Measurements from ENCODE around the gene CCL14. TPM values are rescaled to one million over a fixed set of nuclear protein-coding genes. Genes with fewer than 3 reads are reported as not detected.

Gene CCL14
- polyA plus RNA-seq, 1 donor (not counting 4 experiments of a cell fraction or from before 2014, with no cell fraction given), result not detected

DNA sequence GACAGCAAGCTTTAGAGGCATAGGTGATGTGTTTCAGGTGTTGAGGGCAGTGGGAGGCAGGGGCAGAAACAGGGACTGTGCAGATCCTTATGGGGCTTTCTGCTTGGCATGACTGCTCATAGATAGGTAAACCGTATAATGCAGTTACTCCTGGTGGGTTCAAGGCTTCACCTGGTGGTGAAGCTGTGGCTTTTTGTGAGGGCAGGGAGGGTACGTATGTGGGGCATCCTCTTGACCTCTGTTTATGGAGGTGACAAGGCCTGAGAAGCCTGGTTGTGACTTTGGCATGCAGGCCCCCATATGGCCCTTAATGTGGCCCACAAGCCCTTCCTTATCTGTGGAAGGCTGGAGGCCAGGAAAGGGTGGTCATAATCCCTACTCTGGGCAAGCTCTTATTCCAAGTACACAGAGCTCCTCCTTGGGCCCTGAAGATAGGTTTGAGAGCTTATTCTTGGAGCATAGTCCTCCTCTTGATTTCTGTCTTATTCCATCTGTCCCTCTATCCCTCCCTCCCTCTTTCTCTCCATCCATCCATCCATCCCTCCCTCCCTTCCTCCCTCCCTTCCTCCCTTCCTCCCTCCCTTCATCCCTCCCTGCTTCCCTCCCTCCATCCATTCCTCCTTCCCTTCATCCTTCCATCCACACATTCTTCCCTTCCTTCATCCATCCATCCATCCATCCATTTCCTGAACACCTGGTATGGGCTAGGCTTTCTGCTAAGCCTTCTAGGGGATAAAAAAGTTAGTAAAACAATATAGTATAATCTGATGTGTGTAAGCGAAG lies 3.9 kb downstream of the CCL14 start:
- H3K79me2 ChIP-seq (ENCODE audit: control insufficient read depth, insufficient read depth, low read length), result no peaks in the 10 kb centered on the region
- peaks cover 9% of the 10 kb centered on the region for H3K27me3 ChIP-seq (ENCODE audit: control insufficient read depth, extremely low read depth, insufficient read depth, low read length)
- H3K9ac ChIP-seq (ENCODE audit: control insufficient read depth, extremely low read depth, insufficient read depth, low read length), result no peak overlapping the region
- no peaks in the 10 kb centered on the region for H3K36me3 ChIP-seq (ENCODE audit: control insufficient read depth in 2 of 2, extremely low read depth in 1 of 2, insufficient read depth in 2 of 2, low read length in 2 of 2)
- no peaks in the 10 kb centered on the region for H4K20me1 ChIP-seq (ENCODE audit: control insufficient read depth, extremely low read depth, insufficient read depth, low read length)
- H3K4me3 ChIP-seq (ENCODE audit: control insufficient read depth in 2 of 3, extremely low read depth in 1 of 3, insufficient read depth in 2 of 3, low read depth in 1 of 3, low read length in 3 of 3), result no peak overlapping the region
- no peaks in the 10 kb centered on the region for H3K9me3 ChIP-seq (ENCODE audit: control insufficient read depth, low read depth, low read length)
- no peak overlapping the region for H2AFZ ChIP-seq (ENCODE audit: control insufficient read depth, low read length)
- H3K4me1 ChIP-seq (ENCODE audit: control insufficient read depth, extremely low read depth, insufficient read depth, low read length), result no peaks in the 10 kb centered on the region
- TF ChIP-seq EZH2 (IDR thresholded peaks at IDR 0.05; ENCODE audit: low read length), result no peak
- no peak overlapping the region for H3K27ac ChIP-seq (ENCODE audit: control insufficient read depth, insufficient read depth, low read length)
- no peaks in the 10 kb centered on the region for H3K9me1 ChIP-seq (ENCODE audit: control insufficient read depth, extremely low read depth, insufficient read depth, low read length)
- dilution Hi-C loops (cut with MboI; ENCODE audit: extremely low pct_ligation_motif_present, low sequenced_read_pairs), result loop anchor here (25.0 kb wide), 1 partner anchor 155 kb away; no protein-coding TSS in a partner anchor
- no peak for FAIRE-seq
- DNase-seq (ENCODE audit: low read depth, low spot score), result no peak
- H3K4me2 ChIP-seq (ENCODE audit: control insufficient read depth, extremely low read depth, insufficient read depth, low read depth, low read length), result no peak overlapping the region

DNA sequence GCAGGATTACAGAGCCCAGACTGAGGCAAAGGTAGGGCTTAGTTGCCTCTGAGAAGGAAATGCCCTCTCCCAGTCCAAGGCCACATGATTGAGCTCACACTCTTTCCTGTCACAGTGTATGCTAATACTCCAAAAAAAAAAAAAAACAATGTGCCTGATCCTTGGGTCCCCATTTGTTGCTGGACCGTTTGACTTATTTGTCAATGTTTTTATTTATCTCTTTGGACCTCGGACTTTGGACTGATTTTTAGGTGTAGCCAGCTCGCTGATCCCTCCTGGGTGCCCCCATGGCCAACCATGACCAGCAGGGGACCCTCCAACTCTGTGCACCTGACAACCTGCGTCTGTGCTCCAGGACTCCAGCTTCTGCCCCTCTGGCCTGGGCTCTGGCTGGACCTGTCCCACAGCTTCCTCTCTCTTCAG lies 4.6 kb downstream of the CCL14 start:
- no peak overlapping the region for H3K27ac ChIP-seq (ENCODE audit: control insufficient read depth, insufficient read depth, low read length)
- peaks cover 9% of the 10 kb centered on the region for H3K27me3 ChIP-seq (ENCODE audit: control insufficient read depth, extremely low read depth, insufficient read depth, low read length)
- no peaks in the 10 kb centered on the region for H3K9me3 ChIP-seq (ENCODE audit: control insufficient read depth, low read depth, low read length)
- H3K9me1 ChIP-seq (ENCODE audit: control insufficient read depth, extremely low read depth, insufficient read depth, low read length), result no peaks in the 10 kb centered on the region
- no peak overlapping the region for H3K9ac ChIP-seq (ENCODE audit: control insufficient read depth, extremely low read depth, insufficient read depth, low read length)
- H3K36me3 ChIP-seq (ENCODE audit: control insufficient read depth in 2 of 2, extremely low read depth in 1 of 2, insufficient read depth in 2 of 2, low read length in 2 of 2), result no peaks in the 10 kb centered on the region
- FAIRE-seq, result no peak
- H3K79me2 ChIP-seq (ENCODE audit: control insufficient read depth, insufficient read depth, low read length), result no peaks in the 10 kb centered on the region
- H3K4me3 ChIP-seq (ENCODE audit: control insufficient read depth in 2 of 3, extremely low read depth in 1 of 3, insufficient read depth in 2 of 3, low read depth in 1 of 3, low read length in 3 of 3), result no peak overlapping the region
- no peak for DNase-seq (ENCODE audit: low read depth, low spot score)
- no peak for TF ChIP-seq EZH2 (IDR thresholded peaks at IDR 0.05; ENCODE audit: low read length)
- TF ChIP-seq, protein P1, sequence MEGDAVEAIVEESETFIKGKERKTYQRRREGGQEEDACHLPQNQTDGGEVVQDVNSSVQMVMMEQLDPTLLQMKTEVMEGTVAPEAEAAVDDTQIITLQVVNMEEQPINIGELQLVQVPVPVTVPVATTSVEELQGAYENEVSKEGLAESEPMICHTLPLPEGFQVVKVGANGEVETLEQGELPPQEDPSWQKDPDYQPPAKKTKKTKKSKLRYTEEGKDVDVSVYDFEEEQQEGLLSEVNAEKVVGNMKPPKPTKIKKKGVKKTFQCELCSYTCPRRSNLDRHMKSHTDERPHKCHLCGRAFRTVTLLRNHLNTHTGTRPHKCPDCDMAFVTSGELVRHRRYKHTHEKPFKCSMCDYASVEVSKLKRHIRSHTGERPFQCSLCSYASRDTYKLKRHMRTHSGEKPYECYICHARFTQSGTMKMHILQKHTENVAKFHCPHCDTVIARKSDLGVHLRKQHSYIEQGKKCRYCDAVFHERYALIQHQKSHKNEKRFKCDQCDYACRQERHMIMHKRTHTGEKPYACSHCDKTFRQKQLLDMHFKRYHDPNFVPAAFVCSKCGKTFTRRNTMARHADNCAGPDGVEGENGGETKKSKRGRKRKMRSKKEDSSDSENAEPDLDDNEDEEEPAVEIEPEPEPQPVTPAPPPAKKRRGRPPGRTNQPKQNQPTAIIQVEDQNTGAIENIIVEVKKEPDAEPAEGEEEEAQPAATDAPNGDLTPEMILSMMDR (optimal IDR thresholded peaks at IDR 0.05 in 1 of 3, IDR thresholded peaks at IDR 0.05 in 1 of 3, conservative IDR thresholded peaks at IDR 0.05 in 1 of 3; ENCODE audit: extremely low read depth in 1 of 3, insufficient read depth in 2 of 3, low read length in 3 of 3), result no peak
- no peaks in the 10 kb centered on the region for H3K4me1 ChIP-seq (ENCODE audit: control insufficient read depth, extremely low read depth, insufficient read depth, low read length)
- no peak overlapping the region for H3K4me2 ChIP-seq (ENCODE audit: control insufficient read depth, extremely low read depth, insufficient read depth, low read depth, low read length)
- H2AFZ ChIP-seq (ENCODE audit: control insufficient read depth, low read length), result no peak overlapping the region
- H4K20me1 ChIP-seq (ENCODE audit: control insufficient read depth, extremely low read depth, insufficient read depth, low read length), result no peaks in the 10 kb centered on the region
- dilution Hi-C loops (cut with MboI; ENCODE audit: extremely low pct_ligation_motif_present, low sequenced_read_pairs), result loop anchor here (25.0 kb wide), 1 partner anchor 155 kb away; no protein-coding TSS in a partner anchor
